Esophagus muscularis mucosa (tissue), 4 donors: ENCODE measurements around the gene OR51E2.

Source experiments
- CTCF ChIP-seq, 3 experiments: fragments of 200-600 bp in 2 of 3; fragments of 450-650 bp in 1 of 3; sonication (generic) in 2 of 3; IDR thresholded peaks; one replicate each; pipeline ENCODE4 v1.5.1; 2017 to 2019; ENCODE audit warnings: antibody characterized with exemption in 3 of 3, mild to moderate bottlenecking in 2 of 3, moderate library complexity in 1 of 3
- EP300 ChIP-seq: sonication (generic); formaldehyde crosslinking; IDR thresholded peaks from one replicate; pipeline ENCODE4 v1.6.1; 2017; ENCODE audit warnings: antibody characterized with exemption
- POLR2A ChIP-seq: fragments of 450-650 bp; IDR thresholded peaks from one replicate; pipeline ENCODE4 v1.6.1; 2017; ENCODE audit warnings: antibody characterized with exemption, moderate library complexity, mild to moderate bottlenecking, low read depth
- POLR2AphosphoS5 ChIP-seq, 2 donors: sonication (generic); formaldehyde crosslinking; IDR thresholded peaks; one replicate each; pipeline ENCODE4 v1.6.1; 2017; ENCODE audit warnings: antibody characterized with exemption in 2 of 2

GRCh38 chr11:4636962-4637661, 60.5 kb downstream of the OR51E2 start, which contains the start of gene OR51D1:
- TF ChIP-seq CTCF (IDR thresholded peaks at IDR 0.05) (peak; percentile 80 to 94 (median 85)), POLR2A (no peak), EP300 (no peak), POLR2AphosphoS5 (IDR thresholded peaks at IDR 0.05) (peak in 1 of 2 donors; percentile 6)
